Testis (tissue), 2 donors: Measurements from ENCODE around the gene RCAN2.

Source experiments
- POLR2A ChIP-seq: fragments of 450-650 bp; IDR thresholded peaks from one replicate; pipeline ENCODE4 v1.6.1; 2017; ENCODE audit warnings: antibody characterized with exemption, mild to moderate bottlenecking, moderate library complexity
- TF ChIP-seq, protein P1 (sequence below), 3 experiments: fragments of 450-650 bp in 2 of 3; fragments of 200-600 bp in 1 of 3; sonication (generic) in 1 of 3; IDR thresholded peaks; one replicate each; pipeline ENCODE4 v1.5.1; 2016 to 2019; ENCODE audit warnings: antibody characterized with exemption in 3 of 3, mild to moderate bottlenecking in 2 of 3, moderate library complexity in 1 of 3

DNA sequence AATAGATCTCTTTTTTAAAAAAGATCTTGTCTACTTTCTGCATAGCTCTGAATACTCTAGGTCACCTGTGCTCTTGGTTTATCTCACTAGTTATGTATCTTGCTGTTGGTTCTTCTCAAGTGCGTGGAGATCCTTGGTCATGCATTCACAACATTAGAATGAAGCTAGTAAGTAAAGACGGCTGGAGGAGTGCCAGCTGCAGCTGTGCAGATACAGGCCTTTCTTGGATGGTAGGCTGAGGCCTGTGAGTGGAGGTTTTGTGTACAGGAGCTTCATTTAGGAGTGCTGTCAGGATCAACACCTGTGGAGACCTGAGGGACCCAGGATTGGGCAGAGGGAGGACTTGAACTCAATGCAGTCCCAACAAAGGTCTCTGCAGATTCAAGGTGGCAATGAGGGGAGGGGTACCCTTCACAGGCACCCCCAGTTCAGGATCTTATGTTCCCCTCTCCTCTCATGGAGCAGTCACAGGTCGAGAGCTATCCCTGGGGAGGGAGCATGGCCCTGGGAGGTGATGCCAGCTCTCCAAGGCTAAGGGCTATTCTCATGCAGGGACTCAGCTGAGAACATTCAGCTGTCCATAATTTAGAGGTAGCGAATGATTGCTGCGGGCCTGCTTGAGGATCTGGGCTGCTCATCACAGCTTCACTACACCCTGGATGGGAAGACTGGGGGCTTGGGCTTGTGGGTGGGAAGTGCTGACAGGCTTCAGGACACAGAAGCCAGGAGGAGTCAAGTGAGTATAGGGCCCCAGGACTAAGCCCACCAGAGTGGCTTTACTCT is 221.6 kb downstream of the RCAN2 start:
- TF ChIP-seq, protein P1, sequence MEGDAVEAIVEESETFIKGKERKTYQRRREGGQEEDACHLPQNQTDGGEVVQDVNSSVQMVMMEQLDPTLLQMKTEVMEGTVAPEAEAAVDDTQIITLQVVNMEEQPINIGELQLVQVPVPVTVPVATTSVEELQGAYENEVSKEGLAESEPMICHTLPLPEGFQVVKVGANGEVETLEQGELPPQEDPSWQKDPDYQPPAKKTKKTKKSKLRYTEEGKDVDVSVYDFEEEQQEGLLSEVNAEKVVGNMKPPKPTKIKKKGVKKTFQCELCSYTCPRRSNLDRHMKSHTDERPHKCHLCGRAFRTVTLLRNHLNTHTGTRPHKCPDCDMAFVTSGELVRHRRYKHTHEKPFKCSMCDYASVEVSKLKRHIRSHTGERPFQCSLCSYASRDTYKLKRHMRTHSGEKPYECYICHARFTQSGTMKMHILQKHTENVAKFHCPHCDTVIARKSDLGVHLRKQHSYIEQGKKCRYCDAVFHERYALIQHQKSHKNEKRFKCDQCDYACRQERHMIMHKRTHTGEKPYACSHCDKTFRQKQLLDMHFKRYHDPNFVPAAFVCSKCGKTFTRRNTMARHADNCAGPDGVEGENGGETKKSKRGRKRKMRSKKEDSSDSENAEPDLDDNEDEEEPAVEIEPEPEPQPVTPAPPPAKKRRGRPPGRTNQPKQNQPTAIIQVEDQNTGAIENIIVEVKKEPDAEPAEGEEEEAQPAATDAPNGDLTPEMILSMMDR (IDR thresholded peaks at IDR 0.05): no peak
- no peak for TF ChIP-seq POLR2A
